ENCODE results near the gene TMEM53. TPM values are rescaled to one million over a fixed set of nuclear protein-coding genes. Genes with fewer than 3 reads are reported as not detected.

The TMEM53 gene
- total RNA-seq, 1 donor: 0.52 TPM

DNA sequence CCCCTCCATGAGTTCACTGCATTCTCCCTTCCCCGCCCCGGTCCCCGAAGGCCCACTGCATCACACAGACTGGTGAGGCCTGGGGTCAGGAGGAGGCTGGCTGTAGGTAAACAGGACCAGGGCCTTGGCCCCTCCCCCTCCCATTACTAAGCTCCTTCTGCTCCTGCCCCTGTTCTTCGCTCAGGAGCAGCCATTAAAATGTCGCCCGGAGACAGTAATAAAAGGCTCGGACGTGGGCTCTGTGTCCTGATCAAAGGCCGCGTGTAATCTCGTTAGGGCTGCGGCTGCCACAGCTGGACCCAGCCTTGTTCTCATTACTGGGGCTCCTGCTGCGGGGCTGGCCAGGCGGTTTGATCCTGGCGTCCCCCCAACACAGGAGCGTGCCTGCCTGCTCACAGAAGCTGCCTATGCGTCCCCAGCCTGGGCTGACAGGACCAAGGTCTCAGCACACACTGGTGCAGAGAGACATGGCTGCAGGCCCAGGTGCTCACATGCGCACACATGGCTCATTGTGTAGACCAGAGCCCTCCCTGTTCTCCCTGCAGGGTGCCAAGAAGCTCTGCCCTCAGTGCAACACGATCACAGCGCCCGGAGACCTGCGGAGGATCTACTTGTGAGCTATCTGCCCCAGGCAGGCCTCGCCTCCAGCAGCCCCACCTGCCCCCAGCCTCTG lies 24.0 kb downstream of the TMEM53 start:
- Histone ChIP-seq H3K4me1 (ENCODE audit: insufficient read depth, low read length) (no peaks in the 10 kb centered on the region), H3K27me3 (ENCODE audit: insufficient read depth, low read length) (no peaks in the 10 kb centered on the region), H3K9me3 (ENCODE audit: low read depth, low read length) (no peaks in the 10 kb centered on the region), H3K4me3 (ENCODE audit: low read length) (no peak overlapping the region)

DNA sequence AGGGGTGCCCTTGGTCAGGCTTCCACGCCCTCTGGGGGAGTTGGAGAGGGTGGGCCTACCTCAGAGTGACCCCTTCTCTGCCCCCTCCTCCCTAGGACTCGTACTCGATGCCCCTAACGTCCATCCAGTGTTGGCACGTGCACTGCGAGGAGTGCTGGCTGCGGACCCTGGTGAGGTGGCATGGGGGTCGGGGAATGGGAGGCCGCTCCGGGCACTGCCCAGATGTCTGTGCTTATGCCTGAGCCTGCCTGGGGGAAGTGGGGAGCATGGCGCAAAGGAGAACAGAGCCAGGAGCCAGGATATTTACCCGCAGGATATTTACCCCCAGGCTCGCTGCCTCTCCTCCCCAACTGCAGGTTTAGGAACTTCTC lies 24.5 kb downstream of the TMEM53 start:
- H3K9me3 ChIP-seq (ENCODE audit: low read depth, low read length): no peaks in the 10 kb centered on the region
- no peaks in the 10 kb centered on the region for H3K4me1 ChIP-seq (ENCODE audit: insufficient read depth, low read length)
- H3K27me3 ChIP-seq (ENCODE audit: insufficient read depth, low read length): no peaks in the 10 kb centered on the region
- no peak overlapping the region for H3K4me3 ChIP-seq (ENCODE audit: low read length)

GRCh38 chr1:44648529-44649250 lies 25.6 kb downstream of the TMEM53 start:
- no peaks in the 10 kb centered on the region for H3K9me3 ChIP-seq (ENCODE audit: low read depth, low read length)

GRCh38 chr1:44647896-44648295 lies 26.4 kb downstream of the TMEM53 start:
- H3K27me3 ChIP-seq (ENCODE audit: insufficient read depth, low read length): no peaks in the 10 kb centered on the region
- H3K4me1 ChIP-seq (ENCODE audit: insufficient read depth, low read length): no peaks in the 10 kb centered on the region
- no peaks in the 10 kb centered on the region for H3K9me3 ChIP-seq (ENCODE audit: low read depth, low read length)
- H3K4me3 ChIP-seq (ENCODE audit: low read length): no peak overlapping the region

More at GRCh38 chr1:44648529-44649250, 25.6 kb downstream of the TMEM53 start:
- H3K4me1 ChIP-seq (ENCODE audit: insufficient read depth, low read length): no peaks in the 10 kb centered on the region
- no peak overlapping the region for H3K4me3 ChIP-seq (ENCODE audit: low read length)
- H3K27me3 ChIP-seq (ENCODE audit: insufficient read depth, low read length): no peaks in the 10 kb centered on the region

GRCh38 chr1:44646261-44647110 lies 27.8 kb downstream of the TMEM53 start:
- H3K4me3 ChIP-seq (ENCODE audit: low read length): no peak overlapping the region
- H3K4me1 ChIP-seq (ENCODE audit: insufficient read depth, low read length): no peaks in the 10 kb centered on the region
- no peaks in the 10 kb centered on the region for H3K27me3 ChIP-seq (ENCODE audit: insufficient read depth, low read length)
- no peaks in the 10 kb centered on the region for H3K9me3 ChIP-seq (ENCODE audit: low read depth, low read length)

DNA sequence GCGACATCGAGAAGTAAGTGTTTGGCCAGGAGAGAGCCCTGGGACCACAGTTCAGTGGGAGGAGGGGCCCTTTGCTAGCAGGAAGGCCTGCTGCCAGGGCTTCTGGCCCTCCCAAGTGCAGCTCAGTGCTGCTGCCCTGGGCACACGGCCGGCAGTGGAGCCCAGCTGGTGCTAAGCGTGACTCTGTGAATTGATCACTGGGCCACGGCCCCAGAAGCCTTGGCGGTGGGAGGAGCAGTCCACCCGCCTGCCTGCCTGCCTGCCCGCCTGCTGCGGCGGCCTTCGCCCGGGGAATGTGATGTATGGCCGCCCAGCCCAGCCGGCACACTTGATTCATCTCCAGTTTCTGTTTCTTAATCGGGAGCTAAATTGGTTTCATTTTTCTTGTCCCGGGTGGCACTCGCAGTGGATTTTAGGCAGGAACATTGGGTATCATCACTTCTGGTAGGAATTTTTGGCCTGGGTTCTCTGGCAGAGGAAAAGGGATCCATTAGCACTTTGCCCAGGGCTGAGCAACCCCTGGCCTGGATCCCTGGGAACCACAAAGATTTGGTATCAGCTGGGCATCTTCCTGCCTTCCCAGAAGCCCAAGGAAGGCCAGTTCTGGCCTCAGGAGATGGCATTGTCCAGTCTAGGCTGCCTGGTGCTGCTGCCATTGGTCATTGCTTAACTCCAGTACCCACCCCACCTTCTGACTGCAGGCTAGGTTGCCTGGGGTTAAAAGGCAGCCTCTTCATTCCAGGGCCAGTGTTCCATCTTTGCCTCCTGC lies 28.6 kb downstream of the TMEM53 start:
- Histone ChIP-seq H3K9me3 (ENCODE audit: low read depth, low read length) (no peaks in the 10 kb centered on the region), H3K4me1 (ENCODE audit: insufficient read depth, low read length) (no peaks in the 10 kb centered on the region), H3K4me3 (ENCODE audit: low read length) (no peak overlapping the region), H3K27me3 (ENCODE audit: insufficient read depth, low read length) (no peaks in the 10 kb centered on the region)

DNA sequence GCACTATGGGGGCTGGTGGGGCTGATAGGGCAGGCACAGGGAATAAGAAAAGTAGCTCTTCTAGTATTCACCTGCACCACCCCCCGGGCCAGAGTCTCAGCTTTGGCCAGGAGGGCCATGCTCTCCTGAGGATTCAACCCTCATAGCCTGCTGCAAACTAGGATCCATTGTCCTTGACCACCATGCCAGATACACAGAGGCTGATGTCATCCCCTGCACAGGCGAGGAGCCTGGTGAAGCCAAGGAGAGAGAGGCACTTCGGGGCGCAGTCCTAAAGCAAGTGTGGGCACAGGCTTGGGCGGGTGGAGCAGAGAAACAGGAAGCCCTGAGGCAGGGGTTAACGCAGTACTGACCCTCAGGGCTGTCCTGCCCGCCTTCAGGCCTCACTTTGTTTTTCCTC lies 29.5 kb downstream of the TMEM53 start:
- no peak overlapping the region for H3K4me3 ChIP-seq (ENCODE audit: low read length)
- no peaks in the 10 kb centered on the region for H3K27me3 ChIP-seq (ENCODE audit: insufficient read depth, low read length)
- no peaks in the 10 kb centered on the region for H3K9me3 ChIP-seq (ENCODE audit: low read depth, low read length)
- no peaks in the 10 kb centered on the region for H3K4me1 ChIP-seq (ENCODE audit: insufficient read depth, low read length)

- H3K27me3 ChIP-seq (ENCODE audit: insufficient read depth, low read length): no peaks in the 10 kb centered on the region
- no peaks in the 10 kb centered on the region for H3K9me3 ChIP-seq (ENCODE audit: low read depth, low read length)
- H3K4me3 ChIP-seq (ENCODE audit: low read length): no peak overlapping the region
- no peaks in the 10 kb centered on the region for H3K4me1 ChIP-seq (ENCODE audit: insufficient read depth, low read length)
Measured at GRCh38 chr1:44643721-44644334, 30.5 kb downstream of the TMEM53 start.

DNA sequence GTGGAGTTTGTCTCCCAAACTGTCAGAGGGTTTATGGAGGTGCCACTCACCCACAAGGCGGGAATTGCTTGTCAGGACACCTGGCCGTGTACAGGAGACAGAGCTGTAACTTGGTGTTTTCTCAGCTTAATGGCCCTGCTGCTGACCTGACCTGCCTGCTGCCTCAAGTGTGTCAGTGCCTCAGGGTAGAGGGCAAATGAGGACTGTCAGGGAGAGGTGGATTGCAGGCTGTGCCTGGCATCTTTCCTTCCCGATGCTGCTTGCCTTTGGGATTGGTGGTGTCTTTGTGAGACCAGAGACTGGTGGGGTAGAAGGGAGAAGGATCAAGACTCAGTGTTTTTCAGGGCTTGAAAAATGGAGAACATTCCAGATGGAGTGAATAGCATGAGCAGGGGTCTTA lies 31.4 kb downstream of the TMEM53 start:
- Histone ChIP-seq H3K27me3 (ENCODE audit: insufficient read depth, low read length) (no peaks in the 10 kb centered on the region), H3K4me3 (ENCODE audit: low read length) (no peak overlapping the region), H3K4me1 (ENCODE audit: insufficient read depth, low read length) (no peaks in the 10 kb centered on the region), H3K9me3 (ENCODE audit: low read depth, low read length) (no peaks in the 10 kb centered on the region)

DNA sequence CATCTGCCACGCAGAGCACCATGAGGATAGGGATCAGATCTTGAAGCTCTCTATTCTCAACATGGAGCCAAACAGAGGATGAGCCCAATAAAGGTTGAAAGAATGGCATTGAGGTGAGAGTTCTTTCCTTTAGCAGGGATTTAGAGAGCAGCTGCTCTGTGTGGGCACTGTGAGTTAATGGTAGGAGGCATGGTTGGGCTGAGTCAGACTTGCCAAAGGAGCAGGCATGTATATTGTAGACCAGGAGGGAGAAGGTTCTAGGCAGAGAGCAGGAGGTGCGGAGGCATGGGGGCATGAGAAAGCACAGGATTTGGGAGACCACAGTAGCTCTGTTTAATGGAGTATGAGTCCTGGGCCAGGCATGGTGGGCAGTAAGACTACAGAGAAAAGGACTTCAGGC lies 32.0 kb downstream of the TMEM53 start:
- H3K27me3 ChIP-seq (ENCODE audit: insufficient read depth, low read length): no peaks in the 10 kb centered on the region
- H3K4me1 ChIP-seq (ENCODE audit: insufficient read depth, low read length): no peaks in the 10 kb centered on the region
- H3K9me3 ChIP-seq (ENCODE audit: low read depth, low read length): no peaks in the 10 kb centered on the region
- no peak overlapping the region for H3K4me3 ChIP-seq (ENCODE audit: low read length)

GRCh38 chr1:44641126-44642102 lies 32.9 kb downstream of the TMEM53 start:
- no peaks in the 10 kb centered on the region for H3K27me3 ChIP-seq (ENCODE audit: insufficient read depth, low read length)

GRCh38 chr1:44640200-44640853 lies 34.0 kb downstream of the TMEM53 start:
- Histone ChIP-seq H3K4me3 (ENCODE audit: low read length) (no peak overlapping the region), H3K4me1 (ENCODE audit: insufficient read depth, low read length) (no peaks in the 10 kb centered on the region), H3K9me3 (ENCODE audit: low read depth, low read length) (no peaks in the 10 kb centered on the region)

More at GRCh38 chr1:44641126-44642102, 32.9 kb downstream of the TMEM53 start:
- Histone ChIP-seq H3K4me3 (ENCODE audit: low read length) (no peak overlapping the region), H3K9me3 (ENCODE audit: low read depth, low read length) (no peaks in the 10 kb centered on the region), H3K4me1 (ENCODE audit: insufficient read depth, low read length) (no peaks in the 10 kb centered on the region)

More at GRCh38 chr1:44640200-44640853, 34.0 kb downstream of the TMEM53 start:
- H3K27me3 ChIP-seq (ENCODE audit: insufficient read depth, low read length): no peaks in the 10 kb centered on the region

All from mononuclear cell (primary cell).